IPS DF 4.7 (cell line): Measurements from ENCODE around the gene RACK1.

ENCODE experiments used
- DNase-seq: peaks from one replicate; pipeline ENCODE4 v3.0.0-alpha.2; 2013; ENCODE audit warnings: low spot score; ENCODE audit errors: extremely low read depth

Gene RACK1

GRCh38 chr5:181259974-181260719, 16.4 kb upstream of the RACK1 start:
- DNase-seq: no peak

- no peak for DNase-seq
These were observed 15.6 kb upstream of the RACK1 start for GRCh38 chr5:181259283-181259682.

GRCh38 chr5:181258576-181258975, 14.9 kb upstream of the RACK1 start:
- no peak for DNase-seq

- DNase-seq: no peak
These were observed 12.3 kb upstream of the RACK1 start for GRCh38 chr5:181255836-181256578.

- no peak for DNase-seq
These were observed 11.6 kb upstream of the RACK1 start for GRCh38 chr5:181255276-181255675.

GRCh38 chr5:181248277-181248676, 4.6 kb upstream of the RACK1 start:
- DNase-seq: no peak

- DNase-seq: no peak
These were observed 2.8 kb upstream of the RACK1 start for GRCh38 chr5:181246276-181247049.

- DNase-seq: no peak
These were observed 1.9 kb upstream of the RACK1 start for GRCh38 chr5:181245427-181246275.

GRCh38 chr5:181243018-181243563, 615 bp downstream of the RACK1 start:
- DNase-seq: no peak

GRCh38 chr5:181242031-181242451, 1.7 kb downstream of the RACK1 start:
- no peak for DNase-seq

- DNase-seq: no peak
These were observed 2.2 kb downstream of the RACK1 start for GRCh38 chr5:181241393-181241975.

GRCh38 chr5:181239062-181239663, 4.5 kb downstream of the RACK1 start:
- DNase-seq: no peak

GRCh38 chr5:181237729-181238385, 5.8 kb downstream of the RACK1 start:
- DNase-seq: no peak

- no peak for DNase-seq
These were observed 6.6 kb downstream of the RACK1 start for GRCh38 chr5:181236954-181237641.

GRCh38 chr5:181236471-181236870, 7.2 kb downstream of the RACK1 start:
- DNase-seq: no peak

GRCh38 chr5:181235689-181236366, 7.9 kb downstream of the RACK1 start:
- DNase-seq: no peak

- DNase-seq: no peak
These were observed 8.4 kb downstream of the RACK1 start for GRCh38 chr5:181235323-181235688.
